Measurements from ENCODE around the gene KCNC4.

GRCh38 chr1:110174961-110175360 lies 35.2 kb upstream of the KCNC4 start:
- TF ChIP-seq POLR2A (IDR thresholded peaks at IDR 0.05; ENCODE audit: low read length) (no peak), GATA1 (IDR thresholded peaks at IDR 0.05; ENCODE audit: low read depth, low read length) (no peak)
